Ramos (cell line): Measurements from ENCODE around the gene ZNF26.
"Not testable (repeated sequence)": the region's sequence is repeated elsewhere in the genome, so short reads cannot be mapped to it uniquely, and the experiment has no call there.

ENCODE experiments used
- in situ Hi-C: fragments of 300-500 bp; cut with MboI; formaldehyde crosslinking; loops from one replicate; pipeline ENCODE4 v1.14.3; 2022; ENCODE audit warnings: low sequenced_read_pairs; ENCODE audit not compliant: unreplicated experiment

Gene ZNF26

GRCh38 chr12:132986001-132986884 is at the start of gene ZNF26:
TSS of gene ZNF26 (plus strand) at chr12:132986367. CDS start at chr12:132986841, 474 bp downstream.
- in situ Hi-C loops, result no loop called here

- in situ Hi-C loops, result not testable (repeated sequence)
Observed at GRCh38 chr12:132936921-132937320, 49.2 kb upstream of the ZNF26 start.

GRCh38 chr12:132937476-132937875 is 48.7 kb upstream of the ZNF26 start:
- in situ Hi-C loops, result no loop called here

- in situ Hi-C loops, result not testable (repeated sequence)
Observed at GRCh38 chr12:132938807-132939206, 47.4 kb upstream of the ZNF26 start.

- in situ Hi-C loops, result no loop called here
Observed at GRCh38 chr12:132940071-132940719, 46.0 kb upstream of the ZNF26 start.

- in situ Hi-C loops, result no loop called here
Observed at GRCh38 chr12:132941336-132941954, 44.7 kb upstream of the ZNF26 start.

GRCh38 chr12:132942611-132943010 is 43.6 kb upstream of the ZNF26 start:
- in situ Hi-C loops, result no loop called here

GRCh38 chr12:132945806-132946205 is 40.4 kb upstream of the ZNF26 start:
- in situ Hi-C loops, result no loop called here

- in situ Hi-C loops, result no loop called here
Observed at GRCh38 chr12:132946246-132946820, 39.8 kb upstream of the ZNF26 start.

GRCh38 chr12:132948146-132949066 is 37.8 kb upstream of the ZNF26 start:
- in situ Hi-C loops, result no loop called here

GRCh38 chr12:132949936-132950837 is 36.0 kb upstream of the ZNF26 start:
- in situ Hi-C loops, result no loop called here

- in situ Hi-C loops, result no loop called here
Observed at GRCh38 chr12:132950844-132951535, 35.2 kb upstream of the ZNF26 start.

- in situ Hi-C loops, result no loop called here
Observed at GRCh38 chr12:132951649-132952048, 34.5 kb upstream of the ZNF26 start.

- in situ Hi-C loops, result no loop called here
Observed at GRCh38 chr12:132952371-132953162, 33.6 kb upstream of the ZNF26 start.

- in situ Hi-C loops, result no loop called here
Observed at GRCh38 chr12:132953163-132953425, 33.1 kb upstream of the ZNF26 start.

- in situ Hi-C loops, result no loop called here
Observed at GRCh38 chr12:132953771-132954170, 32.4 kb upstream of the ZNF26 start.

GRCh38 chr12:132954471-132955048 is 31.6 kb upstream of the ZNF26 start:
- in situ Hi-C loops, result no loop called here
